ENCODE results near the gene RANBP10. TPM values are rescaled to one million over a fixed set of nuclear protein-coding genes. Genes with fewer than 3 reads are reported as not detected.

The RANBP10 gene
- total RNA-seq, 1 donor from 2014 or later = 11.1 TPM

- ATAC-seq (no peak), DNase-seq (ENCODE audit: missing footprints) (no peak)
- intact Hi-C loops (cut with DNase I) = no loop called here
Measured at GRCh38 chr16:67727521-67728485, 78.6 kb downstream of the RANBP10 start.

- intact Hi-C loops (cut with DNase I) = no loop called here
- DNase-seq (ENCODE audit: missing footprints) (no peak), ATAC-seq (no peak)
Measured at GRCh38 chr16:67726106-67727034, 80.0 kb downstream of the RANBP10 start.

GRCh38 chr16:67723911-67724305, 82.5 kb downstream of the RANBP10 start:
- DNase-seq (ENCODE audit: missing footprints) (no peak), ATAC-seq (no peak)
- intact Hi-C loops (cut with DNase I) = no loop called here

GRCh38 chr16:67723151-67723910, 83.0 kb downstream of the RANBP10 start:
- DNase-seq (ENCODE audit: missing footprints) = no peak
- ATAC-seq = no peak
- intact Hi-C loops (cut with DNase I) = no loop called here

- intact Hi-C loops (cut with DNase I) = no loop called here
- ATAC-seq (no peak), DNase-seq (ENCODE audit: missing footprints) (no peak)
Measured at GRCh38 chr16:67720236-67720635, 86.1 kb downstream of the RANBP10 start.

- DNase-seq (ENCODE audit: missing footprints) (no peak), ATAC-seq (peak; percentile 56)
- intact Hi-C loops (cut with DNase I) = loop anchor here (2.0 to 5.0 kb wide), 2 partner anchors 47 to 87 kb away; partner anchors contain the start of genes RANBP10 and TSNAXIP1
Measured at GRCh38 chr16:67719778-67720144, 86.6 kb downstream of the RANBP10 start.

- ATAC-seq = peak; percentile 99
- peak; percentile 96 for DNase-seq (ENCODE audit: missing footprints)
- intact Hi-C loops (cut with DNase I) = loop anchor here (2.0 to 5.0 kb wide), 2 partner anchors 47 to 88 kb away; partner anchors contain the start of genes RANBP10 and TSNAXIP1
Measured at GRCh38 chr16:67719048-67719777, 87.1 kb downstream of the RANBP10 start, which contains the start of gene GFOD2. Gene GFOD2, minus strand, starts transcription at chr16:67719316. Its CDS starts 33,601 bp downstream, at chr16:67685715.

GRCh38 chr16:67718668-67719047, 87.7 kb downstream of the RANBP10 start:
- intact Hi-C loops (cut with DNase I) = loop anchor here (2.0 to 5.0 kb wide), 2 partner anchors 46 to 88 kb away; partner anchors contain the start of genes RANBP10 and TSNAXIP1
- ATAC-seq = no peak
- DNase-seq (ENCODE audit: missing footprints) = no peak

GRCh38 chr16:67716097-67716496, 90.3 kb downstream of the RANBP10 start:
- ATAC-seq = no peak
- intact Hi-C loops (cut with DNase I) = loop anchor here (5.0 kb wide), 1 partner anchor 44 kb away; no protein-coding TSS in a partner anchor
- DNase-seq (ENCODE audit: missing footprints) = no peak

GRCh38 chr16:67714522-67714921, 91.8 kb downstream of the RANBP10 start:
- ATAC-seq (no peak), DNase-seq (ENCODE audit: missing footprints) (no peak)
- intact Hi-C loops (cut with DNase I) = no loop called here

- DNase-seq (ENCODE audit: missing footprints) (no peak), ATAC-seq (no peak)
- intact Hi-C loops (cut with DNase I) = no loop called here
Measured at GRCh38 chr16:67713647-67714273, 92.6 kb downstream of the RANBP10 start.

- ATAC-seq (no peak), DNase-seq (ENCODE audit: missing footprints) (no peak)
- intact Hi-C loops (cut with DNase I) = no loop called here
Measured at GRCh38 chr16:67710607-67711006, 95.8 kb downstream of the RANBP10 start.

GRCh38 chr16:67709050-67709449, 97.3 kb downstream of the RANBP10 start:
- DNase-seq (ENCODE audit: missing footprints) (no peak), ATAC-seq (no peak)
- intact Hi-C loops (cut with DNase I) = no loop called here

- ATAC-seq = no peak
- DNase-seq (ENCODE audit: missing footprints) = no peak
- intact Hi-C loops (cut with DNase I) = no loop called here
Measured at GRCh38 chr16:67708368-67708771, 98.0 kb downstream of the RANBP10 start.

- intact Hi-C loops (cut with DNase I) = no loop called here
- no peak for DNase-seq (ENCODE audit: missing footprints)
- no peak for ATAC-seq
Measured at GRCh38 chr16:67707790-67708189, 98.6 kb downstream of the RANBP10 start.

GRCh38 chr16:67707210-67707609, 99.2 kb downstream of the RANBP10 start:
- no peak for DNase-seq (ENCODE audit: missing footprints)
- no peak for ATAC-seq
- intact Hi-C loops (cut with DNase I) = no loop called here

GRCh38 chr16:67704110-67704509, 102.2 kb downstream of the RANBP10 start:
- DNase-seq (ENCODE audit: missing footprints) = no peak
- intact Hi-C loops (cut with DNase I) = no loop called here
- no peak for ATAC-seq

All from Right ventricle myocardium inferior (tissue), 1 donor.